K562 (cell line): ENCODE measurements around the gene PODXL.

Source experiments
- CGGBP1 ChIP-seq: fragments of 250-450 bp; sonication (Bioruptor Pico); IDR thresholded peaks from 2 replicates; pipeline ENCODE4 v1.9.0; 2021; ENCODE audit warnings: mild to moderate bottlenecking
- CTCF ChIP-seq, 3 experiments: IDR thresholded peaks in 2 of 3; conservative IDR thresholded peaks in 1 of 3; 2 replicates each; pipeline ENCODE4 v1.5.1; 2011 to 2012; ENCODE audit warnings: low read length in 3 of 3, mild to moderate bottlenecking in 3 of 3, control low read depth in 2 of 3, improper control_type of control experiment in 1 of 3, inconsistent platforms in 1 of 3, low read depth in 1 of 3, mixed read lengths in 1 of 3, moderate library complexity in 1 of 3; ENCODE audit not compliant: insufficient read depth in 2 of 3
- GABPA ChIP-seq: fragments of 200-800 bp; sonication (Bioruptor generic); conservative IDR thresholded peaks from 2 replicates; pipeline ENCODE4 v1.6.1; 2016; ENCODE audit warnings: low read depth, missing genetic modification characterization, missing compliant biosample characterization
- HCFC1 ChIP-seq: IDR thresholded peaks from 2 replicates; pipeline ENCODE4 v1.6.1; 2012; ENCODE audit warnings: low read depth, low read length, improper control_type of control experiment
- KLF13 ChIP-seq: fragments of 450-650 bp; IDR thresholded peaks from 2 replicates; pipeline ENCODE4 v1.6.1; 2016; ENCODE audit warnings: missing genetic modification characterization, low read depth, mild to moderate bottlenecking, missing compliant biosample characterization, moderate library complexity, borderline replicate concordance
- MAX ChIP-seq: sonication (generic); formaldehyde crosslinking; IDR thresholded peaks from 2 replicates; pipeline ENCODE4 v1.9.0; 2022; ENCODE audit warnings: mild to moderate bottlenecking, missing genetic modification reagents
- POLR2A ChIP-seq: fragments of 450-650 bp; conservative IDR thresholded peaks from 2 replicates; pipeline ENCODE4 v1.6.1; 2016
- RFX1 ChIP-seq: fragments of 450-650 bp; IDR thresholded peaks from 2 replicates; pipeline ENCODE4 v1.6.1; 2016; ENCODE audit warnings: mild to moderate bottlenecking, moderate library complexity
- ZBTB34 ChIP-seq: fragments of 250-450 bp; sonication (Bioruptor Pico); IDR thresholded peaks from 2 replicates; pipeline ENCODE4 v1.8.0; 2021; ENCODE audit warnings: mild to moderate bottlenecking, moderate library complexity
- ZNF3 ChIP-seq: fragments of 250-450 bp; sonication (Bioruptor Pico); IDR thresholded peaks from 2 replicates; pipeline ENCODE4 v1.5.0; 2021; ENCODE audit warnings: mild to moderate bottlenecking, moderate library complexity
- ZNF785 ChIP-seq: fragments of 250-450 bp; sonication (Bioruptor Pico); IDR thresholded peaks from 2 replicates; pipeline ENCODE4 v1.4.0; 2020; ENCODE audit warnings: mild to moderate bottlenecking

- TF ChIP-seq POLR2A (no peak), HCFC1 (no peak), ZBTB34 (CRISPR knock-in tag) (no peak), RFX1 (no peak), ZNF785 (no peak), CTCF (IDR thresholded peaks at IDR 0.05 in 2 of 3, conservative IDR thresholded peaks at IDR 0.05 in 1 of 3; ENCODE audit: insufficient read depth in 2 of 3, low read depth in 1 of 3, low read length in 3 of 3) (no peak), GABPA (no peak), CGGBP1 (no peak), KLF13 (tag) (no peak), MAX (no peak), ZNF3 (no peak)
Measured at GRCh38 chr7:131556909-131557651, 652 bp upstream of the PODXL start.
